NCI-H345 treated with DMSO at 0.1 percent for 48 hours (cell line): ENCODE data around the gene ABCC8.
A peak's percentile ranks its signal among the peaks of the same experiment; 100 is the strongest.
"Not testable (repeated sequence)": the region's sequence is repeated elsewhere in the genome, so short reads cannot be mapped to it uniquely, and the experiment has no call there.

Experiments
- DNase-seq: peaks from one replicate; lab custom pipeline; 2025; ENCODE audit not compliant: unreplicated experiment; lab: John Stamatoyannopoulos, UW

ABCC8 gene

GRCh38 chr11:17431139-17431538 is 45.5 kb downstream of the ABCC8 start:
- no peak for DNase-seq

- DNase-seq: no peak
Observed at GRCh38 chr11:17430616-17431015, 46.0 kb downstream of the ABCC8 start.

- no peak for DNase-seq
Observed at GRCh38 chr11:17428925-17429324, 47.7 kb downstream of the ABCC8 start.

- DNase-seq: no peak
Observed at GRCh38 chr11:17428261-17428660, 48.4 kb downstream of the ABCC8 start.

GRCh38 chr11:17426233-17426632 is 50.4 kb downstream of the ABCC8 start:
- not testable (repeated sequence) for DNase-seq

- DNase-seq: no peak
Observed at GRCh38 chr11:17423533-17424310, 52.9 kb downstream of the ABCC8 start.

- DNase-seq: no peak
Observed at GRCh38 chr11:17421781-17422180, 54.9 kb downstream of the ABCC8 start.

GRCh38 chr11:17418444-17419081 is 58.1 kb downstream of the ABCC8 start:
- no peak for DNase-seq

GRCh38 chr11:17416492-17416891 is 60.2 kb downstream of the ABCC8 start:
- DNase-seq: no peak

- no peak for DNase-seq
Observed at GRCh38 chr11:17415523-17416104, 61.0 kb downstream of the ABCC8 start.

GRCh38 chr11:17414992-17415391 is 61.7 kb downstream of the ABCC8 start:
- DNase-seq: no peak

- DNase-seq: peak; percentile 84
Observed at GRCh38 chr11:17414317-17414737, 62.3 kb downstream of the ABCC8 start.

GRCh38 chr11:17413414-17414316 is 63.0 kb downstream of the ABCC8 start:
- DNase-seq: peak; percentile 85

GRCh38 chr11:17412488-17413180 is 64.0 kb downstream of the ABCC8 start:
- DNase-seq: peak; percentile 18

GRCh38 chr11:17411418-17411817 is 65.2 kb downstream of the ABCC8 start:
- no peak for DNase-seq

GRCh38 chr11:17410606-17411379 is 65.9 kb downstream of the ABCC8 start:
- no peak for DNase-seq

GRCh38 chr11:17408641-17409040 is 68.0 kb downstream of the ABCC8 start:
- no peak for DNase-seq

- DNase-seq: no peak
Observed at GRCh38 chr11:17408026-17408425, 68.6 kb downstream of the ABCC8 start.

GRCh38 chr11:17407575-17407974 is 69.1 kb downstream of the ABCC8 start:
- DNase-seq: no peak

- no peak for DNase-seq
Observed at GRCh38 chr11:17406818-17407149, 69.9 kb downstream of the ABCC8 start.
